Activated CD4-positive, alpha-beta T cell treated with anti-CD3 and anti-CD28 coated beads, Interleukin-2, amount 50 U/mL, for 24 hours (primary cell): ENCODE measurements around the gene PPM1N.

Experiments
- DNase-seq, 2 donors: peaks; one replicate each; pipeline ENCODE4 v3.0.0-alpha.2; 2020; ENCODE audit warnings: low read depth in 1 of 2, low spot score in 1 of 2

PPM1N gene

GRCh38 chr19:45470762-45471081, 27.5 kb upstream of the PPM1N start:
- no peak for DNase-seq

- no peak for DNase-seq
Measured at GRCh38 chr19:45471111-45471930, 26.9 kb upstream of the PPM1N start.

GRCh38 chr19:45471931-45472562, 26.2 kb upstream of the PPM1N start:
- no peak for DNase-seq

DNA sequence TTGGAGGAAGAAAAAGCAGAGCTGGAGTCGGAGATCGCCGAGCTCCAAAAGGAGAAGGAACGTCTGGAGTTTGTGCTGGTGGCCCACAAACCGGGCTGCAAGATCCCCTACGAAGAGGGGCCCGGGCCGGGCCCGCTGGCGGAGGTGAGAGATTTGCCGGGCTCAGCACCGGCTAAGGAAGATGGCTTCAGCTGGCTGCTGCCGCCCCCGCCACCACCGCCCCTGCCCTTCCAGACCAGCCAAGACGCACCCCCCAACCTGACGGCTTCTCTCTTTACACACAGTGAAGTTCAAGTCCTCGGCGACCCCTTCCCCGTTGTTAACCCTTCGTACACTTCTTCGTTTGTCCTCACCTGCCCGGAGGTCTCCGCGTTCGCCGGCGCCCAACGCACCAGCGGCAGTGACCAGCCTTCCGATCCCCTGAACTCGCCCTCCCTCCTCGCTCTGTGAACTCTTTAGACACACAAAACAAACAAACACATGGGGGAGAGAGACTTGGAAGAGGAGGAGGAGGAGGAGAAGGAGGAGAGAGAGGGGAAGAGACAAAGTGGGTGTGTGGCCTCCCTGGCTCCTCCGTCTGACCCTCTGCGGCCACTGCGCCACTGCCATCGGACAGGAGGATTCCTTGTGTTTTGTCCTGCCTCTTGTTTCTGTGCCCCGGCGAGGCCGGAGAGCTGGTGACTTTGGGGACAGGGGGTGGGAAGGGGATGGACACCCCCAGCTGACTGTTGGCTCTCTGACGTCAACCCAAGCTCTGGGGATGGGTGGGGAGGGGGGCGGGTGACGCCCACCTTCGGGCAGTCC, 25.5 kb upstream of the PPM1N start:
- no peak for DNase-seq

- no peak for DNase-seq
Measured at GRCh38 chr19:45473367-45473681, 24.9 kb upstream of the PPM1N start.

GRCh38 chr19:45473682-45474605, 24.3 kb upstream of the PPM1N start:
- DNase-seq, result no peak

GRCh38 chr19:45474606-45475521, 23.4 kb upstream of the PPM1N start:
- DNase-seq, result no peak

DNA sequence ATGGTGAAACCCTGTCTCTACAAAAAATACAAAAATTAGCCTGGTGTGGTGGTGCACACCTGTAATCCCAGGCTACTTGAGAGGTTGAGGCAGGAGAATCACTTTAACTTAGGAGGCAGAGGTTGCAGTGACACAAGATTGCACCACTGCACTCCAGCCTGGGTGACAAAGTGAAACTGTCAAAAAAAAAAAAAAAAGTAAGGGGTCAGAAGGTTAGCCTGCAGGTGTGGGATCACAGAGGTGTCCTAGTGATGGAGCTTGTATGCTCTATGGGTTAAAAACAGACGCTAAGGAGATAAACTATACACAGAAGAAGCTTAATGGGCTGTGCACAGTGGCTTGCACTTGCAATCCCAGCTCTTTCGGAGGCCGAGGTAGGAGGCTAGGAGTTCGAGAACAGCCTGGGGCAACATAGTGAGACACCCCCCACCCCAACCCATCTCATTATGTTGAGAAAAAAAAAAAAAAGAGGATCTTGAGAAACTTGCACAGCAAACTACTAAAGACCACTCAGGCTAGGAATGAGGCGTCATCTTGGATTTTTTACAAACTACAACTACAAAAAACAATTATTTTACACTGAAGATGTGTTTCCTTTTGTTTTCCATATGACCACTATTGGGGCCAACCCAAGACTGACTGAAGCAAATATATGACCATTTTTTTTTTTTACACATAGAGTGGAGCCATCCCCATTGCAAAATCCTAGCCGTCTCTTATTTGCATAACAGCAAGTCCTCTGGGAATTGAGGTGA, 22.5 kb upstream of the PPM1N start:
- DNase-seq, result no peak

DNA sequence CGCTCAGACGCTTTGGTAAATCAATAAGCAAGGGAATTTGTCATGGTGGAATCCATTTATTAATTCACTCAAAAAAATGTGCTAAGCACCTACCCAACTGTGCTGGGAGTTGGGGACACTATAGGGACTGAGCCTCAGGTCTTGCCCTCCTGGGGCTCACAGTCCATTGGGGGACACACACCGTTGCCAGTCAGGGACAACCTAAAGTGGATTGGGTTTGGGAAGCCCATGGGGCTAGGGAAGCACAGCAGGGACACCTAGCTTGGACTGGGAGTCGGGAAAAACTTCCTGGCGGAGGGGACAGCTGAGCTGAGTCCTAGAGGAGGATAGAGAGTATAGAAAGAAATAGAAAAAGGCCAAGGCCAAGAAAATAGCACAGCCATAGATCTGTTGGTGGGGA, 21.9 kb upstream of the PPM1N start:
- DNase-seq, result no peak

DNA sequence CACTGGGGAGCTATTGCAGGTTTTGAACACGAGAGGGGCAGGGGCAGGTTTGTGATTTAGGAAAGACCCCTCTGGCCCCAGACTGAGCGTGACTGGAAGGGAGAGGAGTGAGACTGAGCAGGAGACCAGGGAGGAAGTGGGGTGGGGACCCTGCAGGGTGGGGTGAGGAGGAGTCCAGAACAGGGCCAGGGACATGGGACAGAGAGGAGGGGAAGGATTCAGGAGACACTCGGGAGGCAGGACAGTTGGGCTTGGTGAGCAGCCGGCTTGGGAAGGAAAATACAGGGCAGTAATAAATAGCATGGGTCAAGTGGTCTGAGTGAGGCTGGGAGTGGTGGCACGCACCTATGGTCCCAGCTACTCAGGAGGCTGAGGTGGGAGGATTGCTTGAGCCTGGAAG, 21.1 kb upstream of the PPM1N start:
- DNase-seq, result no peak

DNA sequence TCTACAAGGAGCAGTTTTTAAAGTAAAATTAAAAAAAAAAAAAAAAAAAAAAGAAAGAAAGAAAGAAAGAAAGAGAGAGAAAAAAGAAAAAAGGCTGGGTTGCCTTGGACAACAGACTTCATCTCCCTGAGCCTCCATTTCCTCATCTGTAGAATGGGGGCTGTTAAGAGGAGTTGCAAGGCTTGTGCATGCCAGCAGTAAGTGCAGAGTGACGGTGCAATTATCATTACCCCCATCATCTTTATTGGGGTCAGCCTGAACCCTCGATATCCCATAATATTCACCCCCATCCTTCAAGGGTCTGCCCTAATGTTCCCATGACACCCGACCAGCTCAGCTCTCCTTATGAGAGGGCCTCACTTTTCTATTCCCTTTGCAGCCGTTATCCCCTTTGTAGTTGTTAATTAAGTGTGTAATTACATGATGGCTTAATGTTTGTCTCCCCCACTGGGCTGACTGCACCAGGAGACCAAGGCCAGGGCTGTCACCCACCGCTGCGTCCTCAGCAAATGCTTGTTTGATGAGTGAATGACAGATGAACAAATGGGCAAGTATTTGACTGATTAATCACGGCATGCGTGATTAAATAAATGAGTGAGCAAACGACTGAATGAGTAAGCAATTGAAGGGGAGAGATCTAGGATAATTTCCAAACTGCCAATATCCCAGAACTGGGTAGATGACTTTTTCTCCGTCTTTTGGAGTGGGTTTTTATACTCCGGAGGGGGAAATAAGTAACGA, 20.4 kb upstream of the PPM1N start:
- DNase-seq, result no peak

GRCh38 chr19:45478454-45479238, 19.6 kb upstream of the PPM1N start:
- peak; percentile 83 to 91 for DNase-seq

- no peak for DNase-seq
Measured at GRCh38 chr19:45483033-45483432, 15.2 kb upstream of the PPM1N start.

- no peak for DNase-seq
Measured at GRCh38 chr19:45484273-45484945, 13.8 kb upstream of the PPM1N start.

DNA sequence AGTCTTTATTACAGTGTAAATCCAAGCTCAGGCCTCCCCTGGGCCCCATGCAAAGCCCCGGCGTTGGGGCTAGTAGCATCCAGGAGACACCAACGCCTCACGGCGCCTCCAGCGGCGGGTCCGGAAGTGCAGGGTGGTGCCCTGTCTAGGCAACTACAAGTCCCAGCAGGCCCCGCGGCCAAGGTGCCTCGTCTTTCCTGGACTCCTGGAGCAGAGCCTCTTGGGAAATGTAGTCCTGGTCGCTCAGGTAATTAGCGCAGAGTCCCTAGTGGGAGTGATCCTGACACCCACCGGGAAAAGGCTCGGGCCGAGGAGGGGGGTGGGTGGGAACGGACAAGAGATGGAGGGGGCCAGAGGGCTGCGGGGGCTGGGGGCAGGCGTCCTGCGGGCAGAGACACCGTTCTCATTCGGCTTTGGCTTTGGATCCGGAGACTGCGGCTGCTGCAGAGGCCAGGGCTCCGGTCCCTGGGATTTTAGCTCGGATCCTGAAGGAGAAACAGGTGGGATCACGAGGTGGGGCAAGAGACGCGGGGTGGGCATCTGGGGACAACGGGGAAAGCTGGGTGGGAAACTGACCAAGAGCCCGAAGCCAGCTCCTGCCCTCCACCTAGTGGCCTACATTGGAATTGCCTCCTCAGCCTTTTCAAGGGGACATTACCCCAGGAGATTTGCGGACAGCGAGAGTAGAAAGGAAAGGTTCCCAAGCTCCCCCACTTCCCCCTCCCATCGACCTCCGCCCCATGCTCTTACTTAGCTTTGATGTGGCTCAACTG, 12.8 kb upstream of the PPM1N start:
- peak; percentile 94 to 97 for DNase-seq

DNA sequence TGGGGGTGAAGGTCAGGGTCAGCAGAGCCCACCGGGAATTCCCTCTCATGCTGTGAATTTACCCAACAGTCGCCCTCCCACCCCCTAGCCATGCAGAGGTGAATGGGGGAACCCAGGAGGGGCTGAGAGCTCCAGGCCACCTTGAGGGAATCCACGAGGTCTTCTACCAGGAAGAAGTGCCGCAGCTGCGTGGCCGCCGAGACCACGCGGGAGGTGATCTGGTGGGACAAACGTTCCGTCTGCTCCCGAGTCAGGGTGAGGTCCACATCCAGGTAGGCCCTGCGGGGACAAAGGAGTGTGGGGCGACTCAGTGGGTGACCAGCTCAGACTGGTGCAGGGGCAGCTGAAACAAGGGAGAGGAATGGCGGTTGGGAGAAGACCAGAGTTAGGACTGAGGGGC, 9.5 kb upstream of the PPM1N start:
- DNase-seq, result no peak
